Activated CD4-positive, alpha-beta T cell treated with anti-CD3 and anti-CD28 coated beads for 36 hours (primary cell): ENCODE measurements around the gene SSNA1. TPM values are rescaled to one million over a fixed set of nuclear protein-coding genes. Genes with fewer than 3 reads are reported as not detected.
"Not testable (repeated sequence)": the region's sequence is repeated elsewhere in the genome, so short reads cannot be mapped to it uniquely, and the experiment has no call there.

Experiments used
- ATAC-seq: fragments of 200-7000 bp; cut with Tn5 transposase; one replicate; pipeline ENCODE4 v1.10.0; 2021; ENCODE audit warnings: mild to moderate bottlenecking, moderate library complexity
- CTCF ChIA-PET: fragments of 350-600 bp; sonication (Branson Sonifier 250); formaldehyde crosslinking; loops from one replicate; lab custom pipeline; 2021; ENCODE audit warnings: antibody characterized with exemption; lab: Charles Lee
- POLR2A ChIA-PET: fragments of 350-600 bp; sonication (Branson Sonifier 250); formaldehyde crosslinking; loops from one replicate; lab custom pipeline; 2021; ENCODE audit warnings: antibody characterized with exemption, inconsistent platforms; lab: Charles Lee
- DNase-seq: peaks from one replicate; pipeline ENCODE4 v3.0.0-alpha.2; 2020
- H3K27ac Mint-ChIP-seq: one replicate; pipeline ENCODE4 v1.8.0; 2021; ENCODE audit warnings: mixed read lengths
- H3K27me3 Mint-ChIP-seq: one replicate; pipeline ENCODE4 v1.8.0; 2021; ENCODE audit warnings: mixed read lengths
- H3K36me3 Mint-ChIP-seq: one replicate; pipeline ENCODE4 v1.8.0; 2021; ENCODE audit warnings: low read depth, mixed read lengths
- H3K4me1 Mint-ChIP-seq: one replicate; pipeline ENCODE4 v1.8.0; 2021; ENCODE audit warnings: mixed read lengths
- H3K4me3 Mint-ChIP-seq: one replicate; pipeline ENCODE4 v1.8.0; 2021; ENCODE audit warnings: mild to moderate bottlenecking, moderate library complexity, mixed read lengths
- H3K9me3 Mint-ChIP-seq: one replicate; pipeline ENCODE4 v1.8.0; 2021; ENCODE audit warnings: low read depth, mixed read lengths
- intact Hi-C, 2 experiments: fragments of 100-400 bp; cut with DNase I in 1 of 2; cut with micrococcal nuclease in 1 of 2; formaldehyde crosslinking; loops; one replicate each; pipeline versions ENCODE4 v1.14.2 to v1.15.1; 2022 to 2024; cut with DNase I, micrococcal nuclease
- total RNA-seq, 2 experiments: library from RNA; stranded (reverse); gene quantifications; one replicate each; pipeline ENCODE4 v1.2.3, GENCODE V29; 2021

The SSNA1 gene
- total RNA-seq, 2 experiments from 2014 or later = 53.6 to 58.6 TPM

- CTCF ChIA-PET = interaction anchor here (0.6 kb wide), 1 partner anchor 26 kb away, joined by 3 read pairs; no protein-coding TSS in a partner anchor
- Mint-ChIP-seq H3K4me3 (no peak overlapping the region), H3K27me3 (peaks cover 2% of the 10 kb centered on the region), H3K4me1 (peaks cover 5% of the 10 kb centered on the region), H3K27ac (no peak overlapping the region), H3K9me3 (no peaks in the 10 kb centered on the region), H3K36me3 (no peaks in the 10 kb centered on the region)
- DNase-seq = no peak
- intact Hi-C loops = no loop called here
- POLR2A ChIA-PET = no interaction called here
- no peak for ATAC-seq
These were observed 44.9 kb downstream of the SSNA1 start for GRCh38 chr9:137233143-137233980.

GRCh38 chr9:137234055-137234697, 45.7 kb downstream of the SSNA1 start:
- no peak overlapping the region for H3K4me3 Mint-ChIP-seq
- ChIA-PET POLR2A (no interaction called here), CTCF (no interaction called here)
- H3K36me3 Mint-ChIP-seq = no peaks in the 10 kb centered on the region
- ATAC-seq (no peak), DNase-seq (no peak)
- H3K9me3 Mint-ChIP-seq = no peaks in the 10 kb centered on the region
- peaks cover 2% of the 10 kb centered on the region for H3K27me3 Mint-ChIP-seq
- peaks cover 10% of the 10 kb centered on the region for H3K4me1 Mint-ChIP-seq
- H3K27ac Mint-ChIP-seq = no peak overlapping the region
- intact Hi-C loops = no loop called here

- Mint-ChIP-seq H3K4me3 (no peak overlapping the region), H3K9me3 (no peaks in the 10 kb centered on the region), H3K4me1 (peaks cover 12% of the 10 kb centered on the region), H3K27ac (no peak overlapping the region), H3K27me3 (peaks cover 2% of the 10 kb centered on the region), H3K36me3 (no peaks in the 10 kb centered on the region)
- ChIA-PET POLR2A (no interaction called here), CTCF (interaction anchor here (0.6 kb wide), 1 partner anchor 206 kb away, joined by 3 read pairs; no protein-coding TSS in a partner anchor)
- ATAC-seq = no peak
- intact Hi-C loops = loop anchor here in 1 of 2 experiments (5.0 kb wide), 1 partner anchor 188 kb away; the partner anchor contains the start of gene NPDC1
- no peak for DNase-seq
These were observed 46.4 kb downstream of the SSNA1 start for GRCh38 chr9:137234758-137235423.

GRCh38 chr9:137235424-137236237, 47.2 kb downstream of the SSNA1 start:
- Mint-ChIP-seq H3K36me3 (no peaks in the 10 kb centered on the region), H3K27me3 (peaks cover 2% of the 10 kb centered on the region), H3K27ac (no peak overlapping the region), H3K9me3 (no peaks in the 10 kb centered on the region), H3K4me3 (no peak overlapping the region), H3K4me1 (peaks cover 12% of the 10 kb centered on the region)
- DNase-seq = no peak
- ChIA-PET POLR2A (interaction anchor here (0.8 kb wide), 1 partner anchor 9 kb away, joined by 5 read pairs; no protein-coding TSS in a partner anchor), CTCF (interaction anchor here (0.6 to 1.6 kb wide), 8 partner anchors 9 to 207 kb away, joined by 3 to 23 read pairs (median 5); partner anchors contain the start of genes CYSRT1, RNF208 and RNF224)
- ATAC-seq = no peak
- intact Hi-C loops = loop anchor here (1.0 to 5.0 kb wide), 4 partner anchors 12 to 188 kb away; partner anchors contain the start of genes ANAPC2 (in 1 of the 2), NPDC1 (in 1 of the 2), SSNA1 (in 1 of the 2) and TPRN (in 1 of the 2)

- H3K4me3 Mint-ChIP-seq = no peak overlapping the region
- peak; percentile 96 for DNase-seq
- no peak overlapping the region for H3K27ac Mint-ChIP-seq
These were observed 47.9 kb downstream of the SSNA1 start for GRCh38 chr9:137236238-137236935.

DNA sequence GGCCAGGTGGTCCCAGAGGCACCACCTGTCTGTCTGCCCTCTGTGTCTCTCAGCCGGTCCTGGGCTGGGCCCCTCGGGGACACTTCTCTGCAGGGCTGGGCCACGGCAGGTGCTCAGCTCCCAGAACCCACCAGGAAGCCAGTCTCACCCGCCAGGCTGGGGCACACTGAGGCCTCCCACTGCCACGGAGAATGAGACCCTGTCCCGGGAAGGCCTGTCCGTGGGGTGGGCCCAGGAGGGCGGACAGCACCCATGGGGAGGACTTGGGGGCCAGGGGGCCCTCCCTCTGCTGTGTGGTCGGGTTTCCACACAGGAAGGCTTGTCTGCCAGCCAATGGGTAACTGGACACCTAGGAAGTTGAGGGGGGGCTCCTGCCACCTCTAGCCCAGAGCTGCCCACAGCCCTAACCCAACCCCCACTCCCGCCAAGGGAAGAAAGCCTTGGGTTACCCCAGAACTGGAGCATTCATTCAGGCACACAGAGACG, 48.5 kb downstream of the SSNA1 start:
- POLR2A ChIA-PET = interaction anchor here (0.9 kb wide), 3 partner anchors 17 to 109 kb away, joined by 3 to 5 read pairs (median 3); partner anchors contain the start of gene NELFB
- CTCF ChIA-PET = interaction anchor here (0.6 to 1.6 kb wide), 32 partner anchors 10 to 408 kb away, joined by 3 to 23 read pairs (median 5); partner anchors contain the start of genes CYSRT1, MAN1B1, NELFB and RNF208

More at GRCh38 chr9:137236238-137236935, 47.9 kb downstream of the SSNA1 start:
- Mint-ChIP-seq H3K4me1 (peaks cover 12% of the 10 kb centered on the region), H3K27me3 (peaks cover 2% of the 10 kb centered on the region), H3K9me3 (no peaks in the 10 kb centered on the region), H3K36me3 (peaks cover 3% of the 10 kb centered on the region)
- POLR2A ChIA-PET = interaction anchor here (0.8 to 0.9 kb wide), 4 partner anchors 8 to 109 kb away, joined by 3 to 5 read pairs (median 4); partner anchors contain the start of gene NELFB
- ATAC-seq = peak; percentile 33
- CTCF ChIA-PET = interaction anchor here (0.6 to 1.6 kb wide), 33 partner anchors 9 to 407 kb away, joined by 3 to 23 read pairs (median 5); partner anchors contain the start of genes CYSRT1, MAN1B1, NELFB and RNF208
- intact Hi-C loops = loop anchor here (1.0 to 5.0 kb wide), 4 partner anchors 13 to 189 kb away; partner anchors contain the start of genes ANAPC2 (in 1 of the 2), NPDC1 (in 1 of the 2), SSNA1 (in 1 of the 2) and TPRN (in 1 of the 2)

DNA sequence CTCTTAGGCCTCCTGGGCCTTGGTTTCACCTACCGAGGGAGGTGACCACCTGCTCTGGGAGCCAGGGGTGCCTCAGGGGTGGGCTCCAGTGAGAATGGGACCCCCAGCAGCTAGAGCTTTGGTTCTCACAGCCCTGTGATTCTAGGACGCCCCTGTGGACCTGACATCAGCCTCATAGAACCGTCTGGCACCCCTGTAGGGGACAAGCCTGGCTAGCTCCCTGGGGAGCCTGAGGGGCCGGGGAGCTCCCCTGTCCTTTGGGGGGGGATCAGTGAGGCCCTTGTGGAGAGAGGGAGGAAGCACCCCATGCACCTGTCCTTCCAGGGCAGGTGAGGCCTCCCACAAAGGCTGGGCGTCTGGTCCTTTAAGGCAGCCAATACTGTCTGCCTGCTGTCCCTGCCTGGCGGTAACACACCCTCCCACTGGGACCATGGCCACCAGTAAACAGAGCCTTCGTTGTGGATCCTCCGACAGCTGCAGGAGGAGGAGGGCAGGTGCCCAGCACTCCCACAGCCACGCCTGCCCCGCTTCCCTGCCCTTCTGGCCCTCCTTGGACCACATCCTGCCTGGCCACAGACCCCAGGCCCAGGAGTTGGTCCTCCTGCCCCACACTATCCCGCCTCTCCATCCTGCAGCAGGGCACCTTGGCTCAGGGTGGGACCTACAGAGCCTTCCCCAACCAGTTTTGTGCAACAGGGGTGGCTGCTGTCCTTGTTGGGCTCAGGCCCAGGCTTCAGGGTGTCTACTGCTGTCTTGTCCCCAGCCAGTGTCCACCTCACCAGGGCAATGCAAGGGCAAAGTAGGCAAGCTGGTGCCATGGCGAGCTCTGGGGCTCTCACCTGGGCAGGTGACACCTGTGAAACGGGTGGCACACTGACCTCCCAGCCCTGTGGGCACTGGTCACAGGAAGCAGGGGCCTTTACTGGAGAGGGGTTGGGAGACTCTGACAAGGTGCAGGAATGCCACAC, 49.6 kb downstream of the SSNA1 start:
- POLR2A ChIA-PET = no interaction called here
- Mint-ChIP-seq H3K27me3 (peaks cover 2% of the 10 kb centered on the region), H3K36me3 (peaks cover 15% of the 10 kb centered on the region), H3K9me3 (no peaks in the 10 kb centered on the region), H3K27ac (no peak overlapping the region), H3K4me1 (peaks cover 22% of the 10 kb centered on the region), H3K4me3 (no peak overlapping the region)
- CTCF ChIA-PET = interaction anchor here (0.6 to 1.8 kb wide), 10 partner anchors 11 to 170 kb away, joined by 3 to 23 read pairs (median 5); partner anchors contain the start of genes CYSRT1, RNF208 and RNF224
- ATAC-seq (no peak), DNase-seq (no peak)
- intact Hi-C loops = loop anchor here (2.0 to 5.0 kb wide), 2 partner anchors 49 to 191 kb away; partner anchors contain the start of genes ANAPC2 (in 1 of the 2), NPDC1 (in 1 of the 2) and SSNA1 (in 1 of the 2)

More for the DNA sequence above, 48.5 kb downstream of the SSNA1 start:
- ATAC-seq (no peak), DNase-seq (no peak)
- Mint-ChIP-seq H3K27ac (no peak overlapping the region), H3K9me3 (no peaks in the 10 kb centered on the region), H3K4me3 (no peak overlapping the region), H3K36me3 (peaks cover 5% of the 10 kb centered on the region), H3K4me1 (peaks cover 12% of the 10 kb centered on the region), H3K27me3 (peaks cover 2% of the 10 kb centered on the region)
- intact Hi-C loops = loop anchor here (1.0 to 5.0 kb wide), 4 partner anchors 14 to 190 kb away; partner anchors contain the start of genes ANAPC2 (in 1 of the 2), NPDC1 (in 1 of the 2), SSNA1 (in 1 of the 2) and TPRN (in 1 of the 2)

GRCh38 chr9:137239541-137240200, 51.2 kb downstream of the SSNA1 start:
- not testable (repeated sequence) for H3K9me3 Mint-ChIP-seq, H3K27me3 Mint-ChIP-seq, ATAC-seq, DNase-seq
- Mint-ChIP-seq H3K4me1 (peaks cover 27% of the 10 kb centered on the region), H3K27ac (peak overlapping the region; percentile 42), H3K4me3 (peak overlapping the region; percentile 83), H3K36me3 (peaks cover 27% of the 10 kb centered on the region)
- ChIA-PET POLR2A (interaction anchor here (0.6 to 1.7 kb wide), 5 partner anchors 17 to 153 kb away, joined by 3 to 10 read pairs (median 7); partner anchors contain the start of genes MAN1B1 and RNF208), CTCF (interaction anchor here (1.2 to 1.8 kb wide), 4 partner anchors 13 to 144 kb away, joined by 5 to 8 read pairs (median 6); partner anchors contain the start of genes CYSRT1 and RNF224)
- intact Hi-C loops = loop anchor here (1.0 to 5.0 kb wide), 8 partner anchors 16 to 756 kb away; partner anchors contain the start of genes ANAPC2 (in 1 of the 2), MAN1B1 (in 1 of the 2), NDOR1 (in 1 of the 2) and NPDC1 (in 1 of the 2)
